IMR-90 (cell line): ENCODE data around the gene MAB21L2. TPM values are rescaled to one million over a fixed set of nuclear protein-coding genes. Genes with fewer than 3 reads are reported as not detected.

Experiments
- ATAC-seq: fragments of 200-7000 bp; cut with Tn5 transposase; 2 replicates; pipeline ENCODE4 v1.9.1; 2020; ENCODE audit warnings: low read depth, mild to moderate bottlenecking, moderate library complexity
- BruUV-seq: library from RNA; stranded (reverse); fragments of 400-500 nt; replicated peaks from 2 replicates; lab custom pipeline; 2021; lab: Mats Ljungman, UMichigan
- CTCF ChIA-PET: fragments of 300-600 bp; formaldehyde crosslinking; extraction: SDS; loops from one replicate; lab custom pipeline; 2021; ENCODE audit warnings: antibody characterized with exemption; lab: Yijun Ruan, JAX
- POLR2A ChIA-PET: fragments of 300-600 bp; sonication (Branson Sonifier 250); formaldehyde crosslinking; loops from one replicate; lab custom pipeline; 2022; ENCODE audit warnings: antibody characterized with exemption; ENCODE audit not compliant: unreplicated experiment; lab: Charles Lee
- DNase-seq: peaks from one replicate; pipeline ENCODE4 v3.0.0; 2013
- H2AFZ ChIP-seq: replicated peaks from 2 replicates; pipeline ENCODE3; 2013; ENCODE audit warnings: low read length, mild to moderate bottlenecking; ENCODE audit not compliant: poor library complexity
- H2AK5ac ChIP-seq: 2 replicates; pipeline ENCODE4 v1.6.1; 2013; ENCODE audit warnings: low read depth, low read length, inconsistent platforms
- H2AK9ac ChIP-seq: replicated peaks from 2 replicates; pipeline ENCODE3; 2013; ENCODE audit warnings: mild to moderate bottlenecking, low read depth, low read length, moderate library complexity; ENCODE audit not compliant: poor library complexity
- H2BK120ac ChIP-seq: 2 replicates; pipeline ENCODE4 v1.6.1; 2013; ENCODE audit warnings: low read depth, low read length, inconsistent platforms
- H2BK15ac ChIP-seq: 3 replicates; pipeline ENCODE4 v1.6.1; 2013; ENCODE audit warnings: low read depth, low read length, inconsistent platforms
- H2BK20ac ChIP-seq: 2 replicates; pipeline ENCODE4 v1.6.1; 2013; ENCODE audit warnings: low read depth, mild to moderate bottlenecking, inconsistent platforms, low read length, moderate library complexity
- H2BK5ac ChIP-seq: 2 replicates; pipeline ENCODE4 v1.6.1; 2013; ENCODE audit warnings: mild to moderate bottlenecking, low read depth, low read length, inconsistent platforms; ENCODE audit not compliant: poor library complexity, severe bottlenecking
- H3K14ac ChIP-seq: replicated peaks from 2 replicates; pipeline ENCODE4 v1.6.1; 2013; ENCODE audit warnings: low read depth, low read length, inconsistent platforms
- H3K18ac ChIP-seq: 2 replicates; pipeline ENCODE4 v1.6.1; 2013; ENCODE audit warnings: low read depth, low read length, control low read depth
- H3K23ac ChIP-seq: 2 replicates; pipeline ENCODE4 v1.6.1; 2013; ENCODE audit warnings: low read depth, low read length, inconsistent platforms
- H3K27ac ChIP-seq: 2 replicates; pipeline ENCODE4 v1.5.1; 2013; ENCODE audit warnings: mild to moderate bottlenecking, control low read depth, low read length; ENCODE audit not compliant: insufficient read depth
- H3K27me3 ChIP-seq: 2 replicates; pipeline ENCODE4 v1.6.1; 2013; ENCODE audit warnings: low read length; ENCODE audit not compliant: control insufficient read depth, insufficient read depth
- H3K36me3 ChIP-seq: 2 replicates; pipeline ENCODE4 v1.6.1; 2013; ENCODE audit warnings: low read length, mixed read lengths; ENCODE audit not compliant: control insufficient read depth, insufficient read depth
- H3K4ac ChIP-seq: 2 replicates; pipeline ENCODE4 v1.6.1; 2013; ENCODE audit warnings: low read depth, low read length, inconsistent platforms
- H3K4me1 ChIP-seq: 2 replicates; pipeline ENCODE4 v1.6.1; 2013; ENCODE audit warnings: low read length, mixed read lengths; ENCODE audit not compliant: control insufficient read depth, insufficient read depth
- H3K4me2 ChIP-seq: 2 replicates; pipeline ENCODE4 v1.6.1; 2013; ENCODE audit warnings: low read depth, mild to moderate bottlenecking, control low read depth, low read length, moderate library complexity
- H3K4me3 ChIP-seq: 2 replicates; pipeline ENCODE4 v1.5.1; 2013; ENCODE audit warnings: low read depth, mild to moderate bottlenecking, control low read depth, low read length, moderate library complexity; ENCODE audit not compliant: insufficient read depth
- H3K56ac ChIP-seq: 2 replicates; pipeline ENCODE4 v1.6.1; 2013; ENCODE audit warnings: low read length, inconsistent platforms; ENCODE audit not compliant: insufficient read depth; ENCODE audit errors: extremely low read depth
- H3K79me1 ChIP-seq, 2 experiments: 2 replicates each; pipeline ENCODE4 v1.6.1; 2013; ENCODE audit warnings: low read length in 2 of 2, inconsistent platforms in 1 of 2, low read depth in 1 of 2
- H3K9ac ChIP-seq: 2 replicates; pipeline ENCODE4 v1.6.1; 2013; ENCODE audit warnings: low read depth, low read length, control low read depth
- H3K9me1 ChIP-seq: 2 replicates; pipeline ENCODE4 v1.6.1; 2013; ENCODE audit warnings: low read length, inconsistent platforms; ENCODE audit not compliant: insufficient read depth
- H3K9me3 ChIP-seq: 2 replicates; pipeline ENCODE4 v1.6.1; 2013; ENCODE audit warnings: low read length; ENCODE audit not compliant: control insufficient read depth, insufficient read depth
- H4K20me1 ChIP-seq: 2 replicates; pipeline ENCODE4 v1.6.1; 2013; ENCODE audit warnings: low read length, inconsistent platforms; ENCODE audit not compliant: insufficient read depth
- H4K5ac ChIP-seq: 2 replicates; pipeline ENCODE4 v1.6.1; 2013; ENCODE audit warnings: mild to moderate bottlenecking, low read depth, low read length, control low read depth
- H4K8ac ChIP-seq, 2 experiments: 2 replicates each; pipeline ENCODE4 v1.6.1; 2013; ENCODE audit warnings: low read depth in 2 of 2, low read length in 2 of 2, control low read depth in 1 of 2, inconsistent platforms in 1 of 2
- H4K91ac ChIP-seq: 2 replicates; pipeline ENCODE4 v1.6.1; 2013; ENCODE audit warnings: low read depth, low read length, inconsistent platforms; ENCODE audit not compliant: insufficient read depth
- BHLHE40 ChIP-seq: fragments of 150-350 bp; IDR thresholded peaks from 2 replicates; pipeline ENCODE4 v1.6.1; 2016; ENCODE audit warnings: mild to moderate bottlenecking, low read depth, low read length
- CEBPB ChIP-seq: IDR thresholded peaks from 2 replicates; pipeline ENCODE4 v1.6.1; 2012; ENCODE audit warnings: low read depth, low read length, improper control_type of control experiment
- CHD1 ChIP-seq: IDR thresholded peaks from 2 replicates; pipeline ENCODE4 v1.6.1; 2012; ENCODE audit warnings: low read depth, low read length, improper control_type of control experiment
- CTCF ChIP-seq: conservative IDR thresholded peaks from 2 replicates; pipeline ENCODE4 v1.5.1; 2012; ENCODE audit warnings: mild to moderate bottlenecking, low read depth, low read length, improper control_type of control experiment
- ELK1 ChIP-seq: fragments of 150-350 bp; IDR thresholded peaks from 2 replicates; pipeline ENCODE4 v1.6.1; 2016; ENCODE audit warnings: low read depth, mild to moderate bottlenecking, low read length, moderate library complexity, borderline replicate concordance
- FOS ChIP-seq: fragments of 150-350 bp; IDR thresholded peaks from 2 replicates; pipeline ENCODE4 v1.6.1; 2016; ENCODE audit warnings: low read depth, low read length
- MAFK ChIP-seq: IDR thresholded peaks from 2 replicates; pipeline ENCODE4 v1.6.1; 2012; ENCODE audit warnings: low read depth, low read length, improper control_type of control experiment
- MAZ ChIP-seq: IDR thresholded peaks from 2 replicates; pipeline ENCODE4 v1.6.1; 2012; ENCODE audit warnings: low read depth, mild to moderate bottlenecking, low read length, improper control_type of control experiment, moderate library complexity, borderline replicate concordance
- MXI1 ChIP-seq: IDR thresholded peaks from 2 replicates; pipeline ENCODE4 v1.6.1; 2012; ENCODE audit warnings: low read depth, mild to moderate bottlenecking, low read length, moderate library complexity, borderline replicate concordance
- NFE2L2 ChIP-seq: fragments of 150-350 bp; IDR thresholded peaks from 2 replicates; pipeline ENCODE4 v1.6.1; 2016; ENCODE audit warnings: low read depth, mild to moderate bottlenecking, low read length
- POLR2A ChIP-seq: IDR thresholded peaks from 2 replicates; pipeline ENCODE4 v1.6.1; 2012; ENCODE audit warnings: mild to moderate bottlenecking, low read depth, low read length
- RAD21 ChIP-seq: IDR thresholded peaks from 2 replicates; pipeline ENCODE4 v1.6.1; 2012; ENCODE audit warnings: low read length, improper control_type of control experiment
- RCOR1 ChIP-seq: IDR thresholded peaks from 2 replicates; pipeline ENCODE4 v1.6.1; 2012; ENCODE audit warnings: mild to moderate bottlenecking, low read length, improper control_type of control experiment; ENCODE audit not compliant: insufficient replicate concordance
- RFX5 ChIP-seq: IDR thresholded peaks from 2 replicates; pipeline ENCODE4 v1.8.0; 2012; ENCODE audit warnings: low read depth, mild to moderate bottlenecking, low read length, moderate library complexity
- SMC3 ChIP-seq: fragments of 150-350 bp; IDR thresholded peaks from 2 replicates; pipeline ENCODE4 v1.6.1; 2016; ENCODE audit warnings: low read depth, mild to moderate bottlenecking, antibody characterized with exemption, low read length, moderate library complexity
- USF2 ChIP-seq: fragments of 150-350 bp; IDR thresholded peaks from 2 replicates; pipeline ENCODE4 v1.6.1; 2017; ENCODE audit warnings: mild to moderate bottlenecking, antibody characterized with exemption, low read length, low read depth
- WGBS, 2 experiments: methylation state at CpG; one replicate each; pipeline versions ENCODE4 v1.1.5 to v1.1.7; 2013; ENCODE audit warnings: missing lambda C conversion rate in 2 of 2; ENCODE audit not compliant: insufficient read length in 1 of 2; ENCODE audit errors: extremely low coverage in 2 of 2; 5-methylcytosine and 5-hydroxymethylcytosine counted together
- dilution Hi-C: fragments of 300-500 bp; cut with HindIII; formaldehyde crosslinking; loops from one replicate; pipeline ENCODE4 v1.14.3; 2018; ENCODE audit warnings: low sequenced_read_pairs; ENCODE audit not compliant: unreplicated experiment
- in situ Hi-C: fragments of 300-500 bp; cut with MboI; formaldehyde crosslinking; loops from 3 replicates; pipeline ENCODE4 v1.14.3; 2019; ENCODE audit warnings: low sequenced_read_pairs, inconsistent platforms, mixed read lengths
- intact Hi-C: fragments of 100-400 bp; cut with micrococcal nuclease; formaldehyde crosslinking; loops from 2 replicates; pipeline ENCODE4 v1.10.0; 2022
- polyA plus RNA-seq, 3 experiments: library from polyadenylated mRNA; depleted of rRNA; stranded (reverse); fragments of >200 nt; gene quantifications; 2 replicates each; pipeline ENCODE4 v1.2.3, GENCODE V29; 2012; ENCODE audit warnings: low replicate concordance in 1 of 3
- total RNA-seq: library from RNA; depleted of rRNA; stranded (reverse); fragments of >200 nt; gene quantifications from 2 replicates; pipeline ENCODE4 v1.2.3, GENCODE V29; 2012

MAB21L2 gene
- total and polyA plus RNA-seq, 2 of the 4 experiments (the other 2 are of a cell fraction) = 7.6 to 12.0 TPM

GRCh38 chr4:150562250-150562649 lies 19.7 kb upstream of the MAB21L2 start:
- Histone ChIP-seq H4K5ac (no peak overlapping the region), H3K4me2 (no peak overlapping the region), H3K4me3 (no peak overlapping the region), H2AFZ (no peak overlapping the region), H3K23ac (no peak overlapping the region), H2BK15ac (no peak overlapping the region), H3K9me3 (no peaks in the 10 kb centered on the region), H3K27ac (no peak overlapping the region), H4K91ac (no peak overlapping the region), H2BK120ac (no peak overlapping the region), H3K14ac (no peak overlapping the region), H2AK9ac (no peak overlapping the region), H3K27me3 (no peaks in the 10 kb centered on the region), H3K4ac (no peak overlapping the region), H3K79me1 (no peaks in the 10 kb centered on the region), H3K56ac (no peak overlapping the region), H3K9ac (no peak overlapping the region), H2BK20ac (no peak overlapping the region), H3K18ac (no peak overlapping the region), H3K36me3 (no peaks in the 10 kb centered on the region), H4K20me1 (no peaks in the 10 kb centered on the region), H2AK5ac (no peak overlapping the region), H4K8ac (no peak overlapping the region), H2BK5ac (no peak overlapping the region), H3K9me1 (no peaks in the 10 kb centered on the region), H3K4me1 (no peaks in the 10 kb centered on the region)
- no CpG with 5 or more reads among the region's 2 CpGs for WGBS, 2 experiments
- no peak for ATAC-seq
- ChIA-PET POLR2A (no interaction called here), CTCF (no interaction called here)
- dilution Hi-C loops (no loop called here), intact Hi-C loops (no loop called here), in situ Hi-C loops (no loop called here)
- no TSS peak for BruUV-seq
- TF ChIP-seq CTCF (no peak), CHD1 (no peak), CEBPB (no peak), MXI1 (no peak), FOS (no peak), NFE2L2 (no peak), POLR2A (no peak), BHLHE40 (no peak), USF2 (no peak), MAFK (no peak), ELK1 (no peak), RAD21 (no peak), RCOR1 (no peak), MAZ (no peak), RFX5 (no peak), SMC3 (no peak)
- no peak for DNase-seq
